Astrocyte of the spinal cord (primary cell): ENCODE measurements around the gene CFAP299.

Experiments used
- DNase-seq: peaks from one replicate; pipeline ENCODE4 v3.0.0; 2011; ENCODE audit warnings: low read depth, low spot score
- H3K4me3 ChIP-seq: 2 replicates; pipeline ENCODE4 v1.5.1; 2011; ENCODE audit warnings: low read depth, mild to moderate bottlenecking, low read length, moderate library complexity
- in situ Hi-C: cut with HindIII; loops from 2 replicates; pipeline ENCODE4 v1.10.0; 2017; ENCODE audit warnings: low sequenced_read_pairs
- TF ChIP-seq, protein P1 (sequence below): IDR thresholded peaks from 2 replicates; pipeline ENCODE4 v1.5.1; 2012; ENCODE audit warnings: low read depth, mild to moderate bottlenecking, low read length, inconsistent platforms

CFAP299 gene

GRCh38 chr4:80900908-80901307, 565.4 kb downstream of the CFAP299 start:
- H3K4me3 ChIP-seq = no peak overlapping the region
- DNase-seq = no peak
- in situ Hi-C loops = no loop called here
- TF ChIP-seq, protein P1, sequence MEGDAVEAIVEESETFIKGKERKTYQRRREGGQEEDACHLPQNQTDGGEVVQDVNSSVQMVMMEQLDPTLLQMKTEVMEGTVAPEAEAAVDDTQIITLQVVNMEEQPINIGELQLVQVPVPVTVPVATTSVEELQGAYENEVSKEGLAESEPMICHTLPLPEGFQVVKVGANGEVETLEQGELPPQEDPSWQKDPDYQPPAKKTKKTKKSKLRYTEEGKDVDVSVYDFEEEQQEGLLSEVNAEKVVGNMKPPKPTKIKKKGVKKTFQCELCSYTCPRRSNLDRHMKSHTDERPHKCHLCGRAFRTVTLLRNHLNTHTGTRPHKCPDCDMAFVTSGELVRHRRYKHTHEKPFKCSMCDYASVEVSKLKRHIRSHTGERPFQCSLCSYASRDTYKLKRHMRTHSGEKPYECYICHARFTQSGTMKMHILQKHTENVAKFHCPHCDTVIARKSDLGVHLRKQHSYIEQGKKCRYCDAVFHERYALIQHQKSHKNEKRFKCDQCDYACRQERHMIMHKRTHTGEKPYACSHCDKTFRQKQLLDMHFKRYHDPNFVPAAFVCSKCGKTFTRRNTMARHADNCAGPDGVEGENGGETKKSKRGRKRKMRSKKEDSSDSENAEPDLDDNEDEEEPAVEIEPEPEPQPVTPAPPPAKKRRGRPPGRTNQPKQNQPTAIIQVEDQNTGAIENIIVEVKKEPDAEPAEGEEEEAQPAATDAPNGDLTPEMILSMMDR = no peak

DNA sequence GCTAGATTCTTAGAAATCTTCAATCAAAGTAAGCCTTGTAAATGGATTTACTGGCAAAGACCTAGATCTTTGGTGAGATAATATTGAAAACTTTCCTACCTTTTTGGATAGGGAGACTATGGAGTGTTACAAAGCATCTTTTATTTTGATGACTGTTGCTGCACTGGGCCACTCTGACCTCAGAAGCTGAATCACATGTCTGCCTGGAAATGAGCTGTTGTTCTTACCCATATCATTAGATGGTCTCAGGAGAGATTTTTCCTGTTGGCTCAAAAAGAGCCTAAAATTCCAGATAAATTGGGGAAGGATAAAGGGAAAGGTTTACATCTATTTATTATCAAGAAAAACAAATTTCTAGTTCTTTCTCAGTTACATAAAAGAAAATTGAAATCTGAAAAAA, 567.5 kb downstream of the CFAP299 start:
- in situ Hi-C loops = no loop called here
- TF ChIP-seq, protein P1 = no peak
- no peak for DNase-seq
- no peak overlapping the region for H3K4me3 ChIP-seq

DNA sequence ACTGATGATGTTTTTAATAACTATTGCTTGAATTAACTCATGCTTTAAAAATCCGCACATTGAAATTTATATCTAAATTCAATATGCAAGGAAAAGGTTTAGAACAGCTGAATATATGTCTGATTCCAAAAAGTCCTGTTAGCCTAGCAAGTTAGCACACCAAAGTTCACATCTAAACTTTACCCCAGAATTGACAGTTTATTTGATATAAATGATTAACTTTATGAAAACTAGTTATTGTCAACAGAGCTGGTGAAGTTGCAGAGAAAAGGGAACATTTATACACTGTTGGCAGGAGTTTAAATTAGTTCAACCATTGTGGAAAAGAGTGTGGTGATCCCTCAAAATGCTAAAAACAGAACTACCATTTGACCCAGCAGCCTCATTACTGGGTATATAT, 574.4 kb downstream of the CFAP299 start:
- DNase-seq = no peak
- in situ Hi-C loops = no loop called here
- no peak overlapping the region for H3K4me3 ChIP-seq
- TF ChIP-seq, protein P1 = no peak

DNA sequence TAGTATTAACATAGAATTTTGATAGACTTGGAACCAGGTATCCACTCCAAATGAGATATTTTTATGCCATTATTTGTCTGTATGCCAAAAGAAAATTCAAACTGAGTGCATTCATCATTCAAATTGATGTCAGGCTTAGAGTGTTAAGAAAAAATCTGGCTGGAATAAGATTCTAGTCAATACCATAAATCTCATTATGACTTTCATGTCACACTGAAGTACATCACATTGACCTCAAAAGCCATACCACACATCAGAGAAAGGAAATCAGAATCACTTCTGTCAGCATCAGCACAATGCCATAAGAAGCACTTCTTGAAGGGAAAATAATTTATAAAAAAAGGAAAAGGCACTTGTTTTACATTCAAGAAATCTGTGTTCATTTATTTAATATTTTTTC, 575.9 kb downstream of the CFAP299 start:
- no peak overlapping the region for H3K4me3 ChIP-seq
- TF ChIP-seq, protein P1 = no peak
- in situ Hi-C loops = no loop called here
- DNase-seq = no peak

DNA sequence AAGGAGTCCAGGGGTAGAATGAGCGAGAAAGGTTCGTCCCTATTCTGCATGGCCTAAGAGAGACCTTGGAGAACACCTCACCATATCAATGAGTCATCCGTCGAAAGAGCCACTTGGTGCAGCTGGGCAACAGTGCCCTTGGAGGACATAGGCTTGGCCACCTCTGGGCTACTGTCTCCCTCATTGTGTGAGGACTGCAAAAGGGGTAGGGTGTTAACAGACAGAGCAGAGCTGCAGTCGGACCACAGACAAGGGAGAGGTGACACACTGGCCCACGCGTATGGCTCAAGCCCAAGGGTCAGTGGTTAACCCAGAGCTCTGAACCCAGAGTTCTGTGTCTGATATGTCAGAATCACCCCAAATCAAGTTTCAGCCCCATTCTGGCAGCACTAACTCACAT, 576.8 kb downstream of the CFAP299 start:
- TF ChIP-seq, protein P1 = no peak
- no peak overlapping the region for H3K4me3 ChIP-seq
- no peak for DNase-seq
- in situ Hi-C loops = no loop called here

DNA sequence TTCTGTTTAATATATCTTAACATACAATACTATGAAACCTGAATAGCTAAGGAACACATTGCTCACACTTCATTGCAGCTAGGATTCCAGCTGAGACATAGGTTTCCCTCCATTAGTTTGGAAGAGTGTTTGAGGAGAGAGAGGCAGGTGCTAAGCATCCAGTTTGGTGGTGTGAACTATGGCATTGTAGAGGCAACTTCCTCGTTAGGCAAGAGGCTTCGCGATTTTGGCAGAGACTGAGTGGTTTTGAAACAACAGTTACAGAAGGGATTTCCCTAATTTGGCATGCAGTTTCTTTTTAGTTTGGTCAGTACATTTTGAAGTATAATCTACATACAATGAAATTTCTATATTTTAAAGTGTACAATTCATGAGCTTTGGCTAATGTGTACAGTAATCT, 577.9 kb downstream of the CFAP299 start:
- DNase-seq = no peak

More for the DNA sequence above, 577.9 kb downstream of the CFAP299 start:
- H3K4me3 ChIP-seq = no peak overlapping the region
- in situ Hi-C loops = no loop called here
- TF ChIP-seq, protein P1 = no peak
